Measurements from ENCODE around the gene KRTAP17-1. TPM values are rescaled to one million over a fixed set of nuclear protein-coding genes. Genes with fewer than 3 reads are reported as not detected.

The KRTAP17-1 gene
- total RNA-seq, 2 experiments from 2014 or later = not detected

DNA sequence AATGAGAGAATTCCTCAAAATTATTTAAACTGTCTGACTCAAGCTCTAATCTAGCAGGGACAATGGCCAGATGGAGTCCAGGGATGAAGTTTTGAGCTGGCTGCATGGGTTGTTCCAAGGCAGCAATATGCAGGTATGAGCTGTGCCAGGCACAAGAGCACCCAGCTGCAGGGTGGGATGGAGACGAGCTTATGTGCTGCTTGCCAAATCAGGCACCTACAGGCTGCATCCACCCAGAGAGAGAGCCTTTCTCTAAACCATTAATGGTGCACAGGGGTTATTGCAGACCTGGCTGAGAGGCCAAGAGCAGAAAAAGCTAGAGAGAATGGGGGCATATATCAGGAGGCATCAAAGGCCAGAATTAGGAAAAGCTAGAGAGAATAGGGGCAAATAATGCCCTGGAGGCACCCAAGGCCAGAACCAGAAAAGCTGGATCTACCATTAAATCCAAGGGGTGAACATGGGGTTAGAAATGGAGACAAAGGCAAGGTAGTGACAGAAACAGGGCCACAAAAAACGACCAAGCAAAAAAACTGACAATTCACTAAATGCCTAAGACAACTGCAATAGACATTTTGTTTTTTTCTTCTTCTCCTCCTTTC, 24.2 kb upstream of the KRTAP17-1 start:
- CTCF ChIA-PET (ENCODE audit: unreplicated experiment) = no interaction called here
- no peaks in the 10 kb centered on the region for H3K9me2 ChIP-seq (ENCODE audit: insufficient read depth, low read length)
- no peak overlapping the region for H3K27ac ChIP-seq (ENCODE audit: low read depth, low read length, poor library complexity, severe bottlenecking)
- no peak overlapping the region for H2AFZ ChIP-seq (ENCODE audit: low read length)
- TF ChIP-seq, protein P1, sequence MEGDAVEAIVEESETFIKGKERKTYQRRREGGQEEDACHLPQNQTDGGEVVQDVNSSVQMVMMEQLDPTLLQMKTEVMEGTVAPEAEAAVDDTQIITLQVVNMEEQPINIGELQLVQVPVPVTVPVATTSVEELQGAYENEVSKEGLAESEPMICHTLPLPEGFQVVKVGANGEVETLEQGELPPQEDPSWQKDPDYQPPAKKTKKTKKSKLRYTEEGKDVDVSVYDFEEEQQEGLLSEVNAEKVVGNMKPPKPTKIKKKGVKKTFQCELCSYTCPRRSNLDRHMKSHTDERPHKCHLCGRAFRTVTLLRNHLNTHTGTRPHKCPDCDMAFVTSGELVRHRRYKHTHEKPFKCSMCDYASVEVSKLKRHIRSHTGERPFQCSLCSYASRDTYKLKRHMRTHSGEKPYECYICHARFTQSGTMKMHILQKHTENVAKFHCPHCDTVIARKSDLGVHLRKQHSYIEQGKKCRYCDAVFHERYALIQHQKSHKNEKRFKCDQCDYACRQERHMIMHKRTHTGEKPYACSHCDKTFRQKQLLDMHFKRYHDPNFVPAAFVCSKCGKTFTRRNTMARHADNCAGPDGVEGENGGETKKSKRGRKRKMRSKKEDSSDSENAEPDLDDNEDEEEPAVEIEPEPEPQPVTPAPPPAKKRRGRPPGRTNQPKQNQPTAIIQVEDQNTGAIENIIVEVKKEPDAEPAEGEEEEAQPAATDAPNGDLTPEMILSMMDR (conservative IDR thresholded peaks at IDR 0.05; ENCODE audit: low read length) = no peak
- no peak for TF ChIP-seq EZH2phosphoT487 (IDR thresholded peaks at IDR 0.05; ENCODE audit: borderline replicate concordance, low read depth, low read length)
- H3K4me3 ChIP-seq (ENCODE audit: low read depth, low read length, poor library complexity, severe bottlenecking) = no peak overlapping the region
- no peaks in the 10 kb centered on the region for H3K36me3 ChIP-seq (ENCODE audit: insufficient read depth, low read length)
- no peaks in the 10 kb centered on the region for H3K9me3 ChIP-seq (ENCODE audit: low read length)
- H4K20me1 ChIP-seq (ENCODE audit: insufficient read depth, low read length) = no peaks in the 10 kb centered on the region
- no peaks in the 10 kb centered on the region for H3K4me1 ChIP-seq (ENCODE audit: insufficient read depth, low read length, poor library complexity, severe bottlenecking)
- intact Hi-C loops (cut with micrococcal nuclease; ENCODE audit: unreplicated experiment) = no loop called here
- no peak overlapping the region for H3K4me2 ChIP-seq (ENCODE audit: low read length)
- BruUV-seq (replicated peaks) = no TSS peak
- no peaks in the 10 kb centered on the region for H3K79me2 ChIP-seq (ENCODE audit: insufficient read depth, low read depth, low read length)
- POLR2A ChIA-PET = no interaction called here
- no peak for DNase-seq (ENCODE audit: low spot score)

DNA sequence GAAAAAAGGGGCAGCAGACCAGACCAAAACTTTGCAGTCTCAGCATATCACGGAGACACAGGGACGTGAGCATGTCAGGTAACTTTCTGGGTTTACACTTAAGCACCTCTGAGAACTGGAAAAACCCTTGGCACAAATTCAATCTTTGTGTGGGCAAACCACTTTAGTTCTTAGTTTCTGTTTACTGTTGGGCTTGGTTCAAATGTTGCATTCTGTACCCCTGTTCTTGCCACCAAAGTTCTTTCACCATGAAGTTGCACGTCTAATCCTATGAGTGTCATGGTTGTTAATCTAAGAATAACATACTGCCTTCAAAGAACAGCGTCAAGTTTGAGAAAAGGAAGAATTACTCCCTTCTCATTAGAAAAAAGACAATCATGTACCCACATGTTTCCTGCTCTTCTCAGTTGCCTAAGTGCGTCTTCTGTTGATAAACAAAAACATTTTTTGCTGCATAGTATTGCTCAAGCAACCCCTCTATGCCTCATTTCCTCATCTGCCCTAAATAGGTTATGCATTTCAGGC, 23.5 kb upstream of the KRTAP17-1 start:
- H3K36me3 ChIP-seq (ENCODE audit: insufficient read depth, low read length) = no peaks in the 10 kb centered on the region
- ChIA-PET CTCF (ENCODE audit: unreplicated experiment) (no interaction called here), POLR2A (no interaction called here)
- no peak overlapping the region for H2AFZ ChIP-seq (ENCODE audit: low read length)
- no peak for TF ChIP-seq EZH2phosphoT487 (IDR thresholded peaks at IDR 0.05; ENCODE audit: borderline replicate concordance, low read depth, low read length)
- TF ChIP-seq, protein P1 (conservative IDR thresholded peaks at IDR 0.05; ENCODE audit: low read length) = no peak
- no TSS peak for BruUV-seq (replicated peaks)
- H3K27ac ChIP-seq (ENCODE audit: low read depth, low read length, poor library complexity, severe bottlenecking) = no peak overlapping the region
- H3K79me2 ChIP-seq (ENCODE audit: insufficient read depth, low read depth, low read length) = no peaks in the 10 kb centered on the region
- DNase-seq (ENCODE audit: low spot score) = no peak
- H3K4me2 ChIP-seq (ENCODE audit: low read length) = no peak overlapping the region
- intact Hi-C loops (cut with micrococcal nuclease; ENCODE audit: unreplicated experiment) = no loop called here
- no peaks in the 10 kb centered on the region for H3K4me1 ChIP-seq (ENCODE audit: insufficient read depth, low read length, poor library complexity, severe bottlenecking)
- H3K4me3 ChIP-seq (ENCODE audit: low read depth, low read length, poor library complexity, severe bottlenecking) = no peak overlapping the region
- no peaks in the 10 kb centered on the region for H3K9me3 ChIP-seq (ENCODE audit: low read length)
- no peaks in the 10 kb centered on the region for H3K9me2 ChIP-seq (ENCODE audit: insufficient read depth, low read length)
- no peaks in the 10 kb centered on the region for H4K20me1 ChIP-seq (ENCODE audit: insufficient read depth, low read length)

DNA sequence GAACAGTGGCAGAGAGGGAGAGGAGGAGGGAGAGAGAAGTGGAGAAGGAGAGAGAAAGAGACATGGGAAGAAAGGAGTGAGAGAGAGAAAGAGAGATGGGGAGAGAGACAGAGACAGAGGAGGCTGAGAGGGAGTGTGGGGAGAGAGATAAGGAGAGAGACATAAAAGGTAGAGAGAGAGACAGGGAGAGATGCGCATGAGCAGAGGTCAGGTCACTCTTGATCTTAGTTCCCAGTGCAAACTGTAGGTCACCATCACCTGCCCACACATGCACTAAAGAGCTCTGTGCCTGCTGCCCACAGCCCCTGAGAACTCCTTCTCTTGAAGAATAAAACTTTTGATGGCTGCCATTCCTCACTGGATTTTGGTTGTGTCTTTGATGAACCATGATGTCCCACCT, 20.2 kb upstream of the KRTAP17-1 start:
- H3K79me2 ChIP-seq (ENCODE audit: insufficient read depth, low read depth, low read length) = no peaks in the 10 kb centered on the region
- H3K36me3 ChIP-seq (ENCODE audit: insufficient read depth, low read length) = no peaks in the 10 kb centered on the region
- H3K9me3 ChIP-seq (ENCODE audit: low read length) = no peaks in the 10 kb centered on the region
- no peak overlapping the region for H3K27ac ChIP-seq (ENCODE audit: low read depth, low read length, poor library complexity, severe bottlenecking)
- no peak for TF ChIP-seq EZH2phosphoT487 (IDR thresholded peaks at IDR 0.05; ENCODE audit: borderline replicate concordance, low read depth, low read length)
- TF ChIP-seq, protein P1 (conservative IDR thresholded peaks at IDR 0.05; ENCODE audit: low read length) = no peak
- no peaks in the 10 kb centered on the region for H4K20me1 ChIP-seq (ENCODE audit: insufficient read depth, low read length)
- CTCF ChIA-PET (ENCODE audit: unreplicated experiment) = no interaction called here
- no peak overlapping the region for H3K4me2 ChIP-seq (ENCODE audit: low read length)
- DNase-seq (ENCODE audit: low spot score) = no peak
- H3K4me1 ChIP-seq (ENCODE audit: insufficient read depth, low read length, poor library complexity, severe bottlenecking) = no peaks in the 10 kb centered on the region
- POLR2A ChIA-PET = no interaction called here
- H2AFZ ChIP-seq (ENCODE audit: low read length) = no peak overlapping the region
- intact Hi-C loops (cut with micrococcal nuclease; ENCODE audit: unreplicated experiment) = no loop called here
- no peak overlapping the region for H3K4me3 ChIP-seq (ENCODE audit: low read depth, low read length, poor library complexity, severe bottlenecking)
- no peaks in the 10 kb centered on the region for H3K9me2 ChIP-seq (ENCODE audit: insufficient read depth, low read length)
- BruUV-seq (replicated peaks) = no TSS peak

Data from OCI-LY7 (cell line).